ENCODE results near the gene TNP2. TPM values are rescaled to one million over a fixed set of nuclear protein-coding genes. Genes with fewer than 3 reads are reported as not detected.

TNP2 gene
- polyA plus RNA-seq, 1 of the 3 experiments (the other 2 are of a cell fraction), result not detected

DNA sequence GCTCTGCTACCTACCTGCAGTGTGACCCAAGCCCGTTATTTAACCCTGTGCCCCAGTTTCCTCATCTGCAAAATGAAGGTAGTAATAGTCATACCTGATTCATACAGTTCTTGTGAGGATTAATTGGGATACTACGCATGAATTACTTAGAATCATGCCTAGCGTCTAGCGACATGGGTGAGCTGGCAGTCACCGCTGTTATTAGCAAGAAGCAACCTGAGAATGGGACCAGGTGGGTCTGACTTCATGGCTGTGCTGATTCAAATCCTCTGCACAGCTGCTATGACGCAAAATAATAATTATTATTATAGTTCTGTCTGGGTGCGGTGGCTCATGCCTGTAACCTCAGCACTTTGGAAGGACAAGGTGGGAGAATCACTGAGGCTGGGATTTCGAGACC, 21.0 kb downstream of the TNP2 start:
- Histone ChIP-seq H3K4me3 (ENCODE audit: low read depth in 2 of 2, low read length in 1 of 2) (no peak overlapping the region), H3K9ac (no peak overlapping the region), H4K20me1 (ENCODE audit: insufficient read depth) (peaks cover 8% of the 10 kb centered on the region), H2AFZ (ENCODE audit: low read depth) (no peak overlapping the region), H3K27me3 (ENCODE audit: insufficient read depth) (no peaks in the 10 kb centered on the region), H3K4me2 (no peak overlapping the region), H3K79me2 (ENCODE audit: insufficient read depth) (0 out of 2 replicates have a peak, but pooled peaks cover under 1% of the 10 kb centered on the region), H3K9me3 (no peaks in the 10 kb centered on the region), H3K36me3 (replicated peaks in 1 of 2; ENCODE audit: control insufficient read depth in 1 of 2, insufficient read depth in 2 of 2, low read length in 1 of 2) (peaks cover 3 to 4% of the 10 kb centered on the region in 2 experiments), H3K27ac (ENCODE audit: low read depth in 2 of 2, low read length in 1 of 2) (no peak overlapping the region), H3F3A (replicated peaks; ENCODE audit: insufficient read depth) (peaks cover 13% of the 10 kb centered on the region), H3K4me1 (ENCODE audit: control insufficient read depth in 1 of 2, insufficient read depth in 2 of 2, low read depth in 1 of 2, low read length in 1 of 2) (no peaks in the 10 kb centered on the region), H3K9me2 (no peaks in the 10 kb centered on the region)
- CTCF ChIA-PET, result interaction anchor here (0.7 to 1.2 kb wide), 4 partner anchors 30 to 277 kb away, joined by 3 to 4 read pairs (median 3); no protein-coding TSS in a partner anchor
- DNase-seq, result no peak
- POLR2A ChIA-PET, result no interaction called here
- 94% methylated on average over 8 of the region's 8 CpGs for WGBS (ENCODE audit: low lambda C conversion rate)
- TF ChIP-seq USF2 (IDR thresholded peaks at IDR 0.05; ENCODE audit: borderline replicate concordance, low read depth, low read length), result no peak
- TF ChIP-seq JUND (IDR thresholded peaks at IDR 0.05), result no peak
- TF ChIP-seq SIN3A (IDR thresholded peaks at IDR 0.05; ENCODE audit: borderline replicate concordance, low read depth, low read length), result no peak
- TF ChIP-seq GABPA (IDR thresholded peaks at IDR 0.05; ENCODE audit: low read depth), result no peak

DNA sequence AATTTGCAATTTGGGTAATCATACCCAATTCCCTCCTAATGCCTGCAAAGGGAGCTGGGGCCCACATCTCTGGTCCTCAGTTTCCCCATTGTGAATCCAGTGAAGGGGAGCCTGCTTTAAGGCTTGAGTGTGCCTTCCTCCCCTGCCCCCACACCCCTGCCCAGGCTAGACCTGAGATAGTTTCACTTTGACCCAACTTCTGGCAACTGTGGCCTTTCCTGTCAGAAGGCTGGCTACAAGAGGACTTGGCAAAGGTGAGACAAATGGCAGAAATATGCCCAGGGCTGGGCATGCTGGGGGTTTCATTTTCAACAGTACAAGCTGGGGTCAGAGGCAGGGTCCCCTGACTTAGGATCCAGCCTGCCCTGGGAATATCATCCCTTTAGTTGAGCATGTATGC, 23.1 kb downstream of the TNP2 start:
- Histone ChIP-seq H3K9me2 (no peaks in the 10 kb centered on the region), H3F3A (replicated peaks; ENCODE audit: insufficient read depth) (peaks cover 6% of the 10 kb centered on the region), H3K27me3 (ENCODE audit: insufficient read depth) (no peaks in the 10 kb centered on the region), H2AFZ (ENCODE audit: low read depth) (no peak overlapping the region), H3K27ac (ENCODE audit: low read depth in 2 of 2, low read length in 1 of 2) (no peak overlapping the region), H3K36me3 (replicated peaks in 1 of 2; ENCODE audit: control insufficient read depth in 1 of 2, insufficient read depth in 2 of 2, low read length in 1 of 2) (no peaks in the 10 kb centered on the region), H3K79me2 (ENCODE audit: insufficient read depth) (no peaks in the 10 kb centered on the region), H3K4me2 (no peak overlapping the region), H4K20me1 (ENCODE audit: insufficient read depth) (no peaks in the 10 kb centered on the region), H3K4me1 (ENCODE audit: control insufficient read depth in 1 of 2, insufficient read depth in 2 of 2, low read depth in 1 of 2, low read length in 1 of 2) (no peaks in the 10 kb centered on the region), H3K4me3 (ENCODE audit: low read depth in 2 of 2, low read length in 1 of 2) (no peak overlapping the region), H3K9ac (no peak overlapping the region), H3K9me3 (no peaks in the 10 kb centered on the region)
- TF ChIP-seq, protein P1, sequence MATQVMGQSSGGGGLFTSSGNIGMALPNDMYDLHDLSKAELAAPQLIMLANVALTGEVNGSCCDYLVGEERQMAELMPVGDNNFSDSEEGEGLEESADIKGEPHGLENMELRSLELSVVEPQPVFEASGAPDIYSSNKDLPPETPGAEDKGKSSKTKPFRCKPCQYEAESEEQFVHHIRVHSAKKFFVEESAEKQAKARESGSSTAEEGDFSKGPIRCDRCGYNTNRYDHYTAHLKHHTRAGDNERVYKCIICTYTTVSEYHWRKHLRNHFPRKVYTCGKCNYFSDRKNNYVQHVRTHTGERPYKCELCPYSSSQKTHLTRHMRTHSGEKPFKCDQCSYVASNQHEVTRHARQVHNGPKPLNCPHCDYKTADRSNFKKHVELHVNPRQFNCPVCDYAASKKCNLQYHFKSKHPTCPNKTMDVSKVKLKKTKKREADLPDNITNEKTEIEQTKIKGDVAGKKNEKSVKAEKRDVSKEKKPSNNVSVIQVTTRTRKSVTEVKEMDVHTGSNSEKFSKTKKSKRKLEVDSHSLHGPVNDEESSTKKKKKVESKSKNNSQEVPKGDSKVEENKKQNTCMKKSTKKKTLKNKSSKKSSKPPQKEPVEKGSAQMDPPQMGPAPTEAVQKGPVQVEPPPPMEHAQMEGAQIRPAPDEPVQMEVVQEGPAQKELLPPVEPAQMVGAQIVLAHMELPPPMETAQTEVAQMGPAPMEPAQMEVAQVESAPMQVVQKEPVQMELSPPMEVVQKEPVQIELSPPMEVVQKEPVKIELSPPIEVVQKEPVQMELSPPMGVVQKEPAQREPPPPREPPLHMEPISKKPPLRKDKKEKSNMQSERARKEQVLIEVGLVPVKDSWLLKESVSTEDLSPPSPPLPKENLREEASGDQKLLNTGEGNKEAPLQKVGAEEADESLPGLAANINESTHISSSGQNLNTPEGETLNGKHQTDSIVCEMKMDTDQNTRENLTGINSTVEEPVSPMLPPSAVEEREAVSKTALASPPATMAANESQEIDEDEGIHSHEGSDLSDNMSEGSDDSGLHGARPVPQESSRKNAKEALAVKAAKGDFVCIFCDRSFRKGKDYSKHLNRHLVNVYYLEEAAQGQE (IDR thresholded peaks at IDR 0.05; ENCODE audit: low read depth, low read length), result no peak
- no peak for TF ChIP-seq TEAD4 (IDR thresholded peaks at IDR 0.05; ENCODE audit: borderline replicate concordance, insufficient read depth)
- no peak for DNase-seq
- ChIA-PET CTCF (interaction anchor here (0.7 to 2.3 kb wide), 3 partner anchors 9 to 282 kb away, joined by 3 to 13 read pairs (median 3); partner anchors contain the start of gene SOCS1), POLR2A (no interaction called here)

Data from SK-N-SH (cell line).